Activated T-cell treated with anti-CD3 and anti-CD28 coated beads for 24 hours (primary cell): ENCODE measurements around the gene PERM1.
"Not testable (repeated sequence)": the region's sequence is repeated elsewhere in the genome, so short reads cannot be mapped to it uniquely, and the experiment has no call there.

Experiments used
- DNase-seq: peaks from one replicate; pipeline ENCODE4 v3.0.0-alpha.2; 2020; ENCODE audit warnings: low read depth

PERM1 gene

GRCh38 chr1:964691-965525 is 17.0 kb downstream of the PERM1 start:
- no peak for DNase-seq

- DNase-seq, result no peak
Measured at GRCh38 chr1:963746-964525, 18.0 kb downstream of the PERM1 start.

- no peak for DNase-seq
Measured at GRCh38 chr1:963301-963651, 18.6 kb downstream of the PERM1 start.

DNA sequence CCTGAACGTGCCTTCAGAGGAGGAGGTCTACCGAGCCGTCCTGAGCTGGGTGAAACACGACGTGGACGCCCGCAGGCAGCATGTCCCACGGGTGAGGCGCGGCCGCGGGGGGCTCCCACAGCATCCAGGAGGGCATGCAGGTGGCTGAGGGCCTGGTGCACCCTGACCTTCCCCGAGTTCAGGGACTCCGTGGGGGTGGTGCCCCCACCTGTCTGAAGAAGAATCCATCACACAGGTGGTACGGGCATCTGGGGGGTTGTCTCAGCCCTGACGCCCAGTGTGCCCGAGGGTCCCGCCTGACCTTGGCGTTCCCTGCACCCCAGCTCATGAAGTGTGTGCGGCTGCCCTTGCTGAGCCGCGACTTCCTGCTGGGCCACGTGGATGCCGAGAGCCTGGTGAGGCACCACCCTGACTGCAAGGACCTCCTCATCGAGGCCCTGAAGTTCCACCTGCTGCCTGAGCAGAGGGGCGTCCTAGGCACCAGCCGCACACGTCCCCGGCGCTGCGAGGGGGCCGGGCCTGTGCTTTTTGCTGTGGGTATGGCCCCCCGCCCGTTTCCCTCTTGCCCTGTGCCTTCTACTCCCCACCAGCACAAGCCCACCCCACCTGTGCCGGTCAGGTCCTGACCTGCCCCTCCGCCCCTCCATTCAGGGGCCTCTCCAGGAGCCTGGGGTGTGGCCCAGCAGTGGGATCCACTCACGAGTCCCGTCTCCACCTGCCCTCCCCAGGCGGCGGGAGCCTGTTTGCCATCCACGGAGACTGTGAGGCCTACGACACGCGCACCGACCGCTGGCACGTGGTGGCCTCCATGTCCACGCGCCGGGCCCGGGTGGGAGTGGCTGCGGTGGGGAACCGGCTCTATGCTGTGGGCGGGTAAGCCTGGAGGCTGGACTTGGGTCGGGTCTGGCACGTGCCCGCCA is 19.3 kb downstream of the PERM1 start:
- no peak for DNase-seq

GRCh38 chr1:961132-961669 is 20.7 kb downstream of the PERM1 start:
- no peak for DNase-seq

- DNase-seq, result peak; percentile 72
Measured at GRCh38 chr1:960363-961131, 21.3 kb downstream of the PERM1 start, which contains the start of gene KLHL17. Gene KLHL17 (plus strand): TSS chr1:960584. CDS start chr1:960694, 110 bp downstream.

DNA sequence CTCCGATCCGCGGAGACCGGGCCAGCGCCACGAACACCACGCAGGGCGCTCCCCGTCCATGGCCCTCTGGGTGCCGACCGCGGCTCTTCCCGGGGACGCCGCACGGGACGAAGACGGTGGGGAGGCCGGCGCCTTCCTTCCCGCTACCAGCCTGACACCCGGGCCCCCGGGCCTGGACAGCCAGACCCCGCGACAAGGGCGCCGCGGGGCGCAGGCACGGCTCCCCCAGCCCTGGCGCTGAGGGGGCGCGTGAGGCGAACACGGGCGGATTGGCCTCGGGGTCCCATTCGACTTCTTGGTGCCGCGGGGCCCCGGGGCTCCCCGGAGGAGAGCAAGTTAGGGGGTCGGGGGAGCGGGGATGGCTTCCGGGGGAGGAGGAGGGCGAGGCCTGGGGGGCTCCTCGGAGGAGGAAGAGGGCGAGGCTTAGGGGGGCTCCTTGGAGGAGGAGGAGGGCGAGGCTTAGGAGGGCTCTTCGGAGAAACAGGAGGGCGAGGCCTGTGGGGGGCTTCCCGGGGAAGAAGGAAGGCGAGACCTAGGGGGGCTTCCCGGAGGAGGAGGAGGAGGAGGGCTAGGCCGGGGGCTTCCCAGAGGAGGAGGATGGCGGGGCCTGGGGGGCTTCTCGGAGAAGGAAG is 22.0 kb downstream of the PERM1 start:
- no peak for DNase-seq

GRCh38 chr1:958823-959730 is 22.8 kb downstream of the PERM1 start, which contains the start of gene NOC2L:
Gene NOC2L (minus strand): TSS chr1:959256. CDS start chr1:959240, 16 bp downstream.
- peak; percentile 99 for DNase-seq

- DNase-seq, result no peak
Measured at GRCh38 chr1:956636-957035, 25.3 kb downstream of the PERM1 start.

- DNase-seq, result no peak
Measured at GRCh38 chr1:955474-955873, 26.4 kb downstream of the PERM1 start.

GRCh38 chr1:954927-955326 is 27.0 kb downstream of the PERM1 start:
- DNase-seq, result no peak

DNA sequence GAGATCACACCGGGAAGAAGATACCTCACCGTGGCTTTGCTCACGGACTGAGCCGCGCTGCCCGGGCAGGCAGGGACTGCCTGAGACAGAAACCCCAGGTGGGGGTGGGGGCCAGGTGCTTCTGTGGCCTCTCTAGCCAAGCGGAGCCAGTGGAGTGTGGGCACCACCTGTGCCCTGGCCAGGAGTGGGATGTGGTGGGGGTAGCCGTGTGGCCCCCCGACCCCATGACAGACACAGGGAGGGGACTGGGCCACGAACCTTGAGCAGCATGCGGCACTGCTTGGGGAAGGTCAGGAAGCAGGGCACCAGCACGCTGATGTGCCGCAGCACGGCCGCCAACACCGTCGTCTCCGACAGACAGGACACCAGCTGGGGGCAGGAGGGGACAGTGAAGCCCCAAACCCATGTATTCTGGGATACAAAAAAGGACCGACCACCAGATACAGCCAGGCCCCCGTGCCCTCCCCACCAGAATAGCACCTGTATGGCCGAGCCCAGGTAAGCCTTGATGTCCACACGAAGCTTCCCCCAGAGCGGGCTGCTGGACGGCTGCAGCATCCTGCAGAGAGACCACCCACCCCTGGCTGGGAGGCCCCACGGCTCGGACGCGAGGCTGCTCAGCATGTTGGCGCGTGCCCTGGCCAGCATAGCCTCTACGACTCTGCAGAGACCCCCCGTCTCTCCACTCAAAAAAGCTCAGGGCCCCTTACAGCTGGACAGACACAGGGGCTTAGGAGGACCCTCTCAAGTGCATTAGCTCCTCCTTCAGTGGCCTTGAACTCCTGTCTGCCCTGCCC is 28.2 kb downstream of the PERM1 start:
- DNase-seq, result no peak

GRCh38 chr1:952603-953002 is 29.3 kb downstream of the PERM1 start:
- no peak for DNase-seq

- no peak for DNase-seq
Measured at GRCh38 chr1:952201-952600, 29.7 kb downstream of the PERM1 start.

DNA sequence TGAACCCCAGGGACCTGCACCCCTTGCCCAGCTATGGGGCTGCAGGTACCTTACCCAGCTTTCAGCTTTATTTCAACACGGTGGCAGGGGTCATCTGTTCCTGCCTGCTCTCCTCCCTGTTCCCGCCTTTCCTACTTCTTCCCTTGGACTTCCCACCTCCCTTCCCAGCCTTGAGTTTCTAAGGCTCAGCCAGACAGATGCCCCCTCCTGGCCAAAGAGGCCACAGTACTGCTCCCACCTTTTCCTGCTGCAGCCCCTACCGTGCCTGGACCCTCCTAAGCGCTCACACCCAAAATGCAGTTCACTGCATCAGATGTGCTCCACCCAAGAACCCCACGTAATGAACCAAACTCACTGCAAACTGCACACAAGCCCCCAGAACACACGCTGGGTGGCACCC is 30.5 kb downstream of the PERM1 start:
- DNase-seq, result no peak

GRCh38 chr1:950881-951280 is 31.0 kb downstream of the PERM1 start:
- DNase-seq, result no peak

GRCh38 chr1:950268-950667 is 31.6 kb downstream of the PERM1 start:
- no peak for DNase-seq

- DNase-seq, result no peak
Measured at GRCh38 chr1:947958-948357, 33.9 kb downstream of the PERM1 start.

GRCh38 chr1:946811-947210 is 35.1 kb downstream of the PERM1 start:
- not testable (repeated sequence) for DNase-seq
